GM12864 (cell line): ENCODE measurements around the gene RCN1.
"Not testable (repeated sequence)": the region's sequence is repeated elsewhere in the genome, so short reads cannot be mapped to it uniquely, and the experiment has no call there.

ENCODE experiments used
- DNase-seq: peaks from one replicate; pipeline ENCODE4 v3.0.0-alpha.2; 2011; ENCODE audit warnings: low read depth
- H3K4me3 ChIP-seq: 2 replicates; pipeline ENCODE4 v1.5.1; 2011; ENCODE audit warnings: mild to moderate bottlenecking, low read depth, low read length, control low read depth
- CTCF ChIP-seq: IDR thresholded peaks from 2 replicates; pipeline ENCODE4 v1.5.1; 2011; ENCODE audit warnings: low read depth, mild to moderate bottlenecking, moderate library complexity, low read length, control low read depth, inconsistent platforms; ENCODE audit errors: missing control alignments

Gene RCN1

GRCh38 chr11:32053151-32053888 is 37.6 kb upstream of the RCN1 start:
- no peak for DNase-seq
- H3K4me3 ChIP-seq: no peak overlapping the region
- TF ChIP-seq CTCF: no peak

- no peak overlapping the region for H3K4me3 ChIP-seq
- DNase-seq: no peak
- TF ChIP-seq CTCF: no peak
Observed at GRCh38 chr11:32055861-32056260, 35.0 kb upstream of the RCN1 start.

- DNase-seq: no peak
- no peak for TF ChIP-seq CTCF
- no peak overlapping the region for H3K4me3 ChIP-seq
Observed at GRCh38 chr11:32056438-32056837, 34.4 kb upstream of the RCN1 start.

- H3K4me3 ChIP-seq: no peak overlapping the region
- no peak for DNase-seq
- no peak for TF ChIP-seq CTCF
Observed at GRCh38 chr11:32059686-32060462, 31.0 kb upstream of the RCN1 start.

GRCh38 chr11:32062540-32062939 is 28.3 kb upstream of the RCN1 start:
- no peak for TF ChIP-seq CTCF
- DNase-seq: no peak
- H3K4me3 ChIP-seq: no peak overlapping the region

- not testable (repeated sequence) for DNase-seq, H3K4me3 ChIP-seq
Observed at GRCh38 chr11:32063031-32063430, 27.8 kb upstream of the RCN1 start.

- DNase-seq: no peak
- TF ChIP-seq CTCF: no peak
- no peak overlapping the region for H3K4me3 ChIP-seq
Observed at GRCh38 chr11:32065865-32066629, 24.8 kb upstream of the RCN1 start.
